GM23248 (cell line): Measurements from ENCODE around the gene TAS1R3.

ENCODE experiments used
- EZH2 ChIP-seq: fragments of 200-600 bp; sonication (generic); IDR thresholded peaks from 2 replicates; pipeline ENCODE4 v1.6.1; 2018; ENCODE audit warnings: antibody characterized with exemption, mild to moderate bottlenecking; ENCODE audit not compliant: insufficient read depth, poor library complexity, severe bottlenecking
- EZH2phosphoT487 ChIP-seq: fragments of 200-600 bp; sonication (generic); IDR thresholded peaks from 2 replicates; pipeline ENCODE4 v1.6.1; 2018; ENCODE audit warnings: antibody characterized with exemption, moderate library complexity, mild to moderate bottlenecking, low read depth; ENCODE audit not compliant: insufficient read depth

DNA sequence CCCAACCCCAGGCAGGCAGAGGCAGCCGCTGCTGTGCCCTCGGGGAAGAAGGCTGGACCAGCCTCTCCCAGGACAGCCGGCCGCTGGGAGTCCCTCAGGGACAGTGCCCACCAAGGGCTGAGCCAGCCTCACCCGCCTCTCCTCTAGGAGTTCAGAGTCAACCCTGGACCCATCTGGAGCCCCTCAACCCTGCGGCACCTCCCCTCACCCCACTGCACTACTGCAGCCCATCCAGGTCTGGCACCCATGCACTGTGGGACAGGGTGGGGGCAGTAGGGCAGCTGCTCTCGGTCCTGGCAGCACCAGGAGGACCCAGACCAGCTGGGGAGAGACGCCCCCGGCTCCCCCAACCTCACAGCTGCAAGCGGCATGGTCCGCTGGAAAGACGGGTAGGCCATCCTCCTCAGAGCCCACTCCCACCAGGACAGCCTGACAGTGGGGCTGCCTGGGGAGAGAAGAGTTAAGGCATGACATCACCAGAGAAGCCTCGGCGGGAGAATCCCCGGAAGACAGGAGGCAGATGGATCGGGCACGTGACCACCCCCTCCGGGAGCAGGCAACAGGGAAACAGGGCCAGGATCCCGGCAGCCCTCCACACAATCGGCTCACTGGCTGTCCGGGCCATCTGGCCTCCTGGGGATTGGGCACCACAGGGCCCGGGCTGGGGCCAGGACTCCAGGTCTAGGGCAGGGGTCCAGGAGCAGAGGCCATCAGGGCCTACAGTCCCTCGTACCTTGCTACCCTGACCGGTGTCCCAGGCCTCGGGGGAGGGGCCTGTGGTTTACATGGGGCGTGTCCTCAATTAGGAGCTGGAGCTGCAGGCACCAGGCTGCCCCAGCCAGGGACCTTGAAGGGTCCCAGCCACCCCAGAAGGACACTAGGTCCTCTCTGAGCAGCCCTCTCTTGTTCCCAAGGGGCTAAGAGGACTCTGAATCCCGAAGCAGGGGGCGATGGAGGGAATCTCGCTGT is 26.5 kb upstream of the TAS1R3 start:
- TF ChIP-seq EZH2 (no peak), EZH2phosphoT487 (no peak)
